OCI-LY7 (cell line): Measurements from ENCODE around the gene RNFT2. TPM values are rescaled to one million over a fixed set of nuclear protein-coding genes. Genes with fewer than 3 reads are reported as not detected.

ENCODE experiments used
- BruUV-seq: library from RNA; stranded (reverse); fragments of 400-500 nt; replicated peaks from 2 replicates; lab custom pipeline; 2021; lab: Mats Ljungman, UMichigan
- CTCF ChIA-PET: fragments of 300-600 bp; sonication (Branson Sonifier 250); formaldehyde crosslinking; loops from one replicate; lab custom pipeline; 2022; ENCODE audit warnings: antibody characterized with exemption; ENCODE audit not compliant: unreplicated experiment; lab: Charles Lee
- POLR2A ChIA-PET: fragments of 300-600 bp; sonication (Branson Sonifier 250); formaldehyde crosslinking; loops from one replicate; lab custom pipeline; 2022; ENCODE audit warnings: antibody characterized with exemption; lab: Charles Lee
- DNase-seq: peaks from one replicate; pipeline ENCODE4 v3.0.0-alpha.2; 2015; ENCODE audit warnings: low spot score
- H2AFZ ChIP-seq: fragments of 200-600 bp; sonication (generic), shearing (Covaris generic); 2 replicates; pipeline ENCODE4 v1.6.1; 2014; ENCODE audit warnings: mild to moderate bottlenecking, antibody characterized with exemption, low read length, moderate library complexity
- H3K27ac ChIP-seq: fragments of 200-600 bp; sonication (generic); 2 replicates; pipeline ENCODE4 v1.5.1; 2014; ENCODE audit warnings: mixed run types, low read depth, mild to moderate bottlenecking, moderate library complexity, low read length, inconsistent platforms; ENCODE audit not compliant: poor library complexity, severe bottlenecking
- H3K36me3 ChIP-seq: fragments of 200-600 bp; sonication (generic); 2 replicates; pipeline ENCODE4 v1.6.1; 2014; ENCODE audit warnings: mild to moderate bottlenecking, antibody characterized with exemption, low read length, moderate library complexity, mixed read lengths; ENCODE audit not compliant: insufficient read depth
- H3K4me1 ChIP-seq: fragments of 200-600 bp; sonication (generic); 2 replicates; pipeline ENCODE4 v1.5.1; 2014; ENCODE audit warnings: mild to moderate bottlenecking, low read length; ENCODE audit not compliant: insufficient read depth, poor library complexity, severe bottlenecking
- H3K4me2 ChIP-seq: fragments of 200-600 bp; sonication (generic); 2 replicates; pipeline ENCODE4 v1.6.1; 2014; ENCODE audit warnings: mild to moderate bottlenecking, low read length
- H3K4me3 ChIP-seq: fragments of 200-600 bp; sonication (generic); 2 replicates; pipeline ENCODE4 v1.5.1; 2014; ENCODE audit warnings: mild to moderate bottlenecking, low read depth, low read length; ENCODE audit not compliant: poor library complexity, severe bottlenecking
- H3K79me2 ChIP-seq: fragments of 200-600 bp; sonication (generic); 2 replicates; pipeline ENCODE4 v1.6.1; 2016; ENCODE audit warnings: low read depth, mild to moderate bottlenecking, low read length, moderate library complexity, mixed read lengths; ENCODE audit not compliant: insufficient read depth
- H3K9me2 ChIP-seq: fragments of 200-600 bp; sonication (generic); 2 replicates; pipeline ENCODE4 v1.6.1; 2016; ENCODE audit warnings: mild to moderate bottlenecking, low read length, mixed read lengths; ENCODE audit not compliant: insufficient read depth
- H3K9me3 ChIP-seq: fragments of 200-600 bp; sonication (generic); 2 replicates; pipeline ENCODE4 v1.6.1; 2014; ENCODE audit warnings: mild to moderate bottlenecking, mixed run types, low read length, mixed read lengths
- H4K20me1 ChIP-seq: fragments of 200-600 bp; sonication (generic); 2 replicates; pipeline ENCODE4 v1.6.1; 2014; ENCODE audit warnings: mild to moderate bottlenecking, antibody characterized with exemption, low read length, moderate library complexity, mixed read lengths; ENCODE audit not compliant: insufficient read depth
- EZH2phosphoT487 ChIP-seq: fragments of 200-600 bp; sonication (generic); IDR thresholded peaks from 2 replicates; pipeline ENCODE4 v1.6.1; 2018; ENCODE audit warnings: low read depth, borderline replicate concordance, mild to moderate bottlenecking, mixed run types, antibody characterized with exemption, low read length, moderate library complexity, mixed read lengths
- intact Hi-C: fragments of 100-400 bp; cut with micrococcal nuclease; formaldehyde crosslinking; loops from one replicate; pipeline ENCODE4 v1.10.0; 2022; ENCODE audit not compliant: unreplicated experiment
- total RNA-seq, 2 experiments: library from RNA; depleted of rRNA in 1 of 2; stranded (reverse); fragments of >200 nt in 1 of 2; shearing (Covaris generic) in 1 of 2; gene quantifications; 2 replicates each; pipeline ENCODE4 v1.2.3, GENCODE V29; 2014 to 2022
- TF ChIP-seq, protein P1 (sequence below): fragments of 200-600 bp; sonication (generic); conservative IDR thresholded peaks from 2 replicates; pipeline ENCODE4 v1.5.1; 2014; ENCODE audit warnings: mild to moderate bottlenecking, antibody characterized with exemption, low read length, moderate library complexity, mixed read lengths

RNFT2 gene
- total RNA-seq, 2 experiments from 2014 or later, result 40.2 to 62.2 TPM

DNA sequence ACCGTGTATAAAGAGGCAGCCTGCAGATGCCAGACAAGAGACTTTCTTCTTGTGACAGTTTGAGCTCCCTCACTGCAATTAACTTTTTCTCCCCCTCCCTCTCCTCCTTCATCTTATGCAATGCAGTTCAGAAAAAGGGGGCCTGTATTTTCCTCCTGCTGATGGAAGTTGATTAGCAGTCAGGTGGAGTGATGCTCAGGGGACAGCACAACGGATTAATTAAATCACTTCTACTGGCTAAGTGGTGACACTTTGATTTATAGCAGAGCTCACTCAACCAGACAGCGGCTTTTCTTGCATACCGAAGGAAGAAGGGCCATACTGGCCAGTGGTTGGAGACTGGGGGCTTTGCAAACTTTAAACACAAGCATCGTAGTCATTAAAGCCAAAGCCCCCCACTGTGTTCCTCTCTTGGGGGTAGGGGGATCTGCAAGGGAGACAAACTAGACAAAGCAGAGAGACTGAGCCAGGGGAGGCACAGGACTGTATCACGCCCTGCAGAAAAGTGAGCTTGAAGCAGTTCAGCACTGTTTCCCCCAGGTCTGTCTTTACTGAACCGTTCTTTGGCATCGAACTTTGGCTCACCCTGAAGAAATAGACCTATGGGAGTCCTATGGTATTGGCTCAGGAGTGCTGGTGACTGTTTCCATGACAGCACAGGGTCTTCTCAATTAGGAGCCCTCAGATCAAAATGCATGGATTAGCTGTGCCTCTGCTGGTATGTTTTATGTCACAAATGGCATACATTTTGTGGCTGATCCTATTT, 48.0 kb upstream of the RNFT2 start:
- intact Hi-C loops, result no loop called here
- Histone ChIP-seq H3K79me2 (no peaks in the 10 kb centered on the region), H3K4me2 (no peak overlapping the region), H3K9me3 (no peaks in the 10 kb centered on the region), H4K20me1 (no peaks in the 10 kb centered on the region), H3K4me3 (no peak overlapping the region), H3K36me3 (no peaks in the 10 kb centered on the region), H3K4me1 (peaks cover 2% of the 10 kb centered on the region), H3K27ac (no peak overlapping the region), H3K9me2 (no peaks in the 10 kb centered on the region), H2AFZ (no peak overlapping the region)
- TF ChIP-seq, protein P1, sequence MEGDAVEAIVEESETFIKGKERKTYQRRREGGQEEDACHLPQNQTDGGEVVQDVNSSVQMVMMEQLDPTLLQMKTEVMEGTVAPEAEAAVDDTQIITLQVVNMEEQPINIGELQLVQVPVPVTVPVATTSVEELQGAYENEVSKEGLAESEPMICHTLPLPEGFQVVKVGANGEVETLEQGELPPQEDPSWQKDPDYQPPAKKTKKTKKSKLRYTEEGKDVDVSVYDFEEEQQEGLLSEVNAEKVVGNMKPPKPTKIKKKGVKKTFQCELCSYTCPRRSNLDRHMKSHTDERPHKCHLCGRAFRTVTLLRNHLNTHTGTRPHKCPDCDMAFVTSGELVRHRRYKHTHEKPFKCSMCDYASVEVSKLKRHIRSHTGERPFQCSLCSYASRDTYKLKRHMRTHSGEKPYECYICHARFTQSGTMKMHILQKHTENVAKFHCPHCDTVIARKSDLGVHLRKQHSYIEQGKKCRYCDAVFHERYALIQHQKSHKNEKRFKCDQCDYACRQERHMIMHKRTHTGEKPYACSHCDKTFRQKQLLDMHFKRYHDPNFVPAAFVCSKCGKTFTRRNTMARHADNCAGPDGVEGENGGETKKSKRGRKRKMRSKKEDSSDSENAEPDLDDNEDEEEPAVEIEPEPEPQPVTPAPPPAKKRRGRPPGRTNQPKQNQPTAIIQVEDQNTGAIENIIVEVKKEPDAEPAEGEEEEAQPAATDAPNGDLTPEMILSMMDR, result no peak
- TF ChIP-seq EZH2phosphoT487, result no peak
- DNase-seq, result no peak
- CTCF ChIA-PET, result no interaction called here
- POLR2A ChIA-PET, result no interaction called here
- no TSS peak for BruUV-seq

DNA sequence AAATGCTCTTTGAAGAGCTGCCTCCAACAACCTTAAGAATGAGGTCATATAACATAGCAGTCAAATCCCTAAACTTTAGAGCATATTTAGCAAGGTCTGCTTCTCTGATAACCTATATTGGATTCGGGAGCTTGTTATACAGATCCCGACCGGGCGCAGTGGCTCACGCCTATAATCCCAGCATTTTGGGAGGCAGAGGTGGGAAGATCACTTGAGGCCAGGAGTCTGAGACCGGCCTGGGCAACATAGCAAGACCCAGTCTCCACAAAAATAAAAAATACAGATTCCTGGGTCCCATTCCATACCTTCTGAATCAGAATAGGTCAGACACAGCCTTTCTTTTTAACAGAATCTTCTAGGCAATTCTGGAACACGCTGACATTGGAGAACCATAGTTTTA, 46.9 kb upstream of the RNFT2 start:
- H3K79me2 ChIP-seq, result no peaks in the 10 kb centered on the region
- no peak overlapping the region for H3K27ac ChIP-seq
- no peak for TF ChIP-seq EZH2phosphoT487
- TF ChIP-seq, protein P1, result no peak
- ChIA-PET CTCF (interaction anchor here (0.6 kb wide), 1 partner anchor 167 kb away, joined by 3 read pairs; no protein-coding TSS in a partner anchor), POLR2A (interaction anchor here (0.7 to 0.8 kb wide), 2 partner anchors 25 to 674 kb away, joined by 3 to 4 read pairs; no protein-coding TSS in a partner anchor)
- no peak for DNase-seq
- no peaks in the 10 kb centered on the region for H3K9me3 ChIP-seq
- no peaks in the 10 kb centered on the region for H4K20me1 ChIP-seq
- no peak overlapping the region for H3K4me3 ChIP-seq
- H2AFZ ChIP-seq, result no peak overlapping the region
- no peaks in the 10 kb centered on the region for H3K9me2 ChIP-seq
- intact Hi-C loops, result no loop called here
- no peaks in the 10 kb centered on the region for H3K36me3 ChIP-seq
- BruUV-seq, result no TSS peak
- peaks cover 10% of the 10 kb centered on the region for H3K4me1 ChIP-seq
- no peak overlapping the region for H3K4me2 ChIP-seq

GRCh38 chr12:116691636-116692035, 46.5 kb upstream of the RNFT2 start:
- Histone ChIP-seq H3K36me3 (no peaks in the 10 kb centered on the region), H3K4me2 (no peak overlapping the region), H3K9me2 (no peaks in the 10 kb centered on the region), H3K9me3 (no peaks in the 10 kb centered on the region), H2AFZ (no peak overlapping the region), H3K4me1 (peaks cover 10% of the 10 kb centered on the region), H3K4me3 (no peak overlapping the region), H3K27ac (no peak overlapping the region), H4K20me1 (no peaks in the 10 kb centered on the region), H3K79me2 (no peaks in the 10 kb centered on the region)
- TF ChIP-seq EZH2phosphoT487, result no peak
- TF ChIP-seq, protein P1, result no peak
- intact Hi-C loops, result no loop called here
- no peak for DNase-seq
- ChIA-PET CTCF (no interaction called here), POLR2A (interaction anchor here (0.7 to 0.8 kb wide), 2 partner anchors 26 to 673 kb away, joined by 3 to 4 read pairs; no protein-coding TSS in a partner anchor)
- no TSS peak for BruUV-seq
